Stimulated activated CD4-positive, alpha-beta T cell treated with anti-CD3 and anti-CD28 coated beads, Interleukin-1b, Interleukin-23, amount 100 ng/mL, for 24 hours (primary cell): ENCODE results near the gene FAM151A.

Source experiments
- DNase-seq, 4 experiments: peaks; one replicate each; pipeline ENCODE4 v3.0.0-alpha.2; 2020; ENCODE audit warnings: low read depth in 4 of 4, low spot score in 1 of 4

The FAM151A gene

DNA sequence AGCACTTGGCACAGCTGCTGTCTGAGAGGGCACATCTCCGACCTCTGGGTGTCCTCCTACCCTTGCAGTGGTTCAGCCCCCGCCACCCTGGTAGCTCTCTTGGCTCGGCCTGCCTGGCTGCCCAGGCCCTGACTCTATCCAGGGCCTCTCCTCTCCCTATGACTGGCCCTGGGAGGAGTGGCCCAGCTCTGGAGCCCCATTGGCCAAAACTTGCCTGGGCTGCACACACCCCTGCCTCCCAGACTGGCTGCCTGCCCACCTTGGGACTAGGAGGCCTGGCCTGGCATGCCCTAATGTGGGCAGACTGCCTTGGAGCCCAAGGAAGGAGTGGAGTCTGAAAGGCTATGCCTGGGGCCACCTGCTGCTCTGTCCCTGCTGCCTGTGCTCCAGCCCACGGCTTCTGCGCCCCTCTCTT is 41.7 kb downstream of the FAM151A start:
- no peak for DNase-seq

- no peak for DNase-seq
Observed at GRCh38 chr1:54580856-54581550, 42.3 kb downstream of the FAM151A start.

DNA sequence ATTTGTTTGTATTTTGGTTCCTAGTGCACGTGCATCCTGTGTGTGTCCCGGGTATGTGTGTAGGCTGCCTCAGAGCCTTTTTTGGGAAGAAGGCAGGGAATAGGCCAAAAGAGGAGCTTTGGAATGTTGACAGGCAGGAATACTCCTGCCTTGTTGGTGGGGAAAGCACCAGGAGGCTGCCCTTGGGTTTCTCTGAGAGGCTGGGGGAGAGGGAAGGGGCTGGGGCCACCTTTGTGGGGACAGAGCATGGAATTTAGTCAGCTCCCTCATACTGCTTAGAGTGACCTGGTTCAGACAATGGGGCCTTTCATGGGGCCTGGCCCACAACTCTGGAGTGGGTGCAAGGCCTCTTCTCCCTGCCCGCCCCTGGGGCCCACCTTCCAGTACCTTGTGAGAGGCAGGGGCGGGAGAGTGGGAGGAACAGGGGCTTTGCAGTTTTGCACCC is 44.0 kb downstream of the FAM151A start:
- DNase-seq: no peak

DNA sequence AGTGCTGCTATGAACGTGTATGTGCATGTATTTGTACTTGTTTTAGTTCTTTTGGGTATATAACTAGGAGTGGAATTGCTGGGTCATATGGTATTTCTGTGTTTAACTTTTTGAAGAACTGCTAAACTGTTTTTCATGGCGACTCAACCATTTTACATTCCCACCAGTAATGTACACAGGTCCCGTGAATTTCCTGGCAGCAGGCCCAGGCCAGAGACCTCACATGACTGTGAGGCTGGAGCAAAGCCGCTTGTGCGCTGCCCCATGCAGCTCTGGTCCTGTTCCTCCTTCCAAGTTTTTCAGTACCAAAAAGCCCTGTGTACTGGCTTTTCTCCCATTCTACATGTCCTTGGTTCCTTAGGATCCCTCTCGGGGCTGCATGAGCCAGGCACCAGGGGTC is 45.7 kb downstream of the FAM151A start:
- DNase-seq: no peak

GRCh38 chr1:54575605-54576290 is 47.6 kb downstream of the FAM151A start:
- DNase-seq: no peak

DNA sequence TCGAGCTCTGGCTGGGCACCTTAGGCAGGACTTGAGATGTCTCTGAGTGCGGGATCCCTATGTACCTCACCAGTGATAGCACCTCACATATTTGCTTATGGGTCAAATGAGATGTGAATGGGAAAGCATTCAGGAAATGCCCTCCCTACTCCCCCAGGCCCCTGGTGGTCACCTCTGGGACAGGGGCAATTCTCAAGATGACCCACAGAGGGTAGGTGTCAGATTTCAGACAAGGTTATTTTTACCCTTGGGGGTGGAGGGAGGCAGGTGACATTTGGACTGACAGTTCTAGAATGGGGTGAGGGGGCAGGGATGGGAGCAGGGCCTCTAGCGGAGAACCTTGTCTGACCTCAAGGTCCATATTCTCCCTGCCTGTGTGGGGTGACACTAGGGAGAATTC is 48.2 kb downstream of the FAM151A start:
- DNase-seq: no peak

GRCh38 chr1:54574158-54574778 is 49.1 kb downstream of the FAM151A start:
- no peak for DNase-seq

GRCh38 chr1:54572542-54572850 is 50.8 kb downstream of the FAM151A start:
- DNase-seq: no peak

DNA sequence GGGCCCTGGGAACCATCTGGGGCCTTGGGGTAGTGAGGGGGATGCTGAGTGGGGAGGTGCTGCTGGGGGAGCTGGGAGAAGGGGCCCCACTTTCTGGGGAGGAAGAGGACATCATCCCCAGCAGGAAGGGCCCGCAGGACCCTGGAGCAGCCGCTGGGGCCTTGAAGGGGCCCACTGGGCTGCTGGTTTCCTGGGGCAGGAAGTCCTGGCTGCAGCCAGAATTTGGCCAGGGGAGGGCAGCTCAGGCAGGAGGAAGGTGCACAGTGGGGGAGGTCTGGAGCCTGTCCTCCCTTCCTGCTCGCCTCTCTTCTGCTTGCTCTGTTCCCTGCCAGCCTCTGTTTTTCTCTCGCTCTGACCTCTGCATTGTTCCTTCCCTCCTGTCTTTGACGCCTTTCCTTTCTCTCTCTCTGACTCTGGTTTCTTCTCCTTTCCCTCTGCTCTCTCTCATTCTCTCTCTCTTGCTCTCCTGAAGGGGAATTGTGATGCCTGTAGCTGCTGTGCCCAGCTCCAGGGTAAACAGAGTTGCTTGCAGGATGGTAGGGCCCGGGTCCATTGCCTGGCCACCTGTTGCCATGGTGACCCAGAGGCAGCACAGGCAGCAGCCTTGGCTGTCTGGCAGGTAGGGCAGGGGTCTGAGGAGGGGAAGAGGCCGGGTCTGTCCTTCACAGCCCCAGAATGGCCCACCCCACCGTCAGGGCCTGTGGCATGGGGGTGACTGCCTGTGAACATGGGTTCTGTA is 51.4 kb downstream of the FAM151A start:
- no peak for DNase-seq

DNA sequence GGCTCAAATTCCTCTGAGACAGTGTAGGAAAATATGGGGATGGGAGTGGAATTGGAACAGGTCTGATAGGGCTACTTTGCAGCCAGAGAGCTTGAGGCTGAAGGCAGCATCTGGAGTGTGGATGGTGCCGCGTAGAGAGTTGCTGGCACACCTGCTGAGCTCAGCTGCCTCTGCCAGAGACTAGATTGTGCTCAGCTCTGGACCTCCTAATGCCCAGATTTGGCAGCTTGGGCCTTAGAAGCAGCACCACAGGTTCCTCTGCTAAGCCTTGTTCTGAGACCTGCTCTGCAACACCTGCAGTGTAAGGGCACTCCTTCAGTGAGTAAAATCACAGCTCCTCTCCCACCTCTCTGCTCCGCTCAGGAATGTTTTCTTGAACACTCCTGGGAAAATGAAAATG is 52.0 kb downstream of the FAM151A start:
- DNase-seq: no peak

DNA sequence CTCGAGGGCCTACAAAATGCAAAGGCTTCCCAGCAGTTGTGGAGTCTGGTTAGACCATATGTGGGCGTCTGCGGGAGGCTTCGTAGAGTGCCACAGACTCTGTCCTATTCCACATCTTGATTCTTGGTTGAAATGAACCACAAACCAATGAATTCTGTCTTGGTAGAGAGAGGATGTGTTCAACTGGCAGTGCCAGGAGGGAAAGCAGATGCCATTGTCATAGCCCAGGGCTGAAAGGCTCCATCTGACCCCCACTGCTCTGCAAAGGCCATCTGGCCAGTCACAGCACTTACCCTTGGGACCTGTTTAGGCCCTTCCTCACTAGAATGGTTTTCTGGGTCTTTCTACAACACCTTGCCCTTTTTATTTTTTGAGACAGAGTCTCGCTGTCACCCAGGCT is 53.2 kb downstream of the FAM151A start:
- no peak for DNase-seq

GRCh38 chr1:54569339-54569738 is 54.0 kb downstream of the FAM151A start:
- no peak for DNase-seq

DNA sequence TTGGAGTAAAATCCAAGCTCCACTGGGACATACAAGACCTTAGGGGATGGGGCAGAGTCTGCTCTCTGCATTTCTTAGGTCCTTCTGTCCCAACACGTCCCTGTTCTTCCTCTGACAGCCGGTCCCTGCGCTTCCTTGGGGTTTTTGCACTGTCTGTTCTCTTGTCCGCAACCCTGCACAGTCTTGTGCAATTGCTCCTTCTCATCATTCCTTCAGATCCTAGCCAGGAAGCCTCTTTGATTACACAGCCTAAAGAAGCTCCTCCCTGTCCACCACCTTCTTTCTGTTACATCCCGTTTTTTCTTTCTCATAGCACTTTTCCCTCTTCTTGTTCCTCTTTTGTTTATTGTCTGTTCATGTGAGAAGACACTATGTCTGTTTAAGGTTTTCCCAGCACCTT is 55.4 kb downstream of the FAM151A start:
- DNase-seq: no peak

GRCh38 chr1:54566438-54567141 is 56.7 kb downstream of the FAM151A start:
- no peak for DNase-seq

DNA sequence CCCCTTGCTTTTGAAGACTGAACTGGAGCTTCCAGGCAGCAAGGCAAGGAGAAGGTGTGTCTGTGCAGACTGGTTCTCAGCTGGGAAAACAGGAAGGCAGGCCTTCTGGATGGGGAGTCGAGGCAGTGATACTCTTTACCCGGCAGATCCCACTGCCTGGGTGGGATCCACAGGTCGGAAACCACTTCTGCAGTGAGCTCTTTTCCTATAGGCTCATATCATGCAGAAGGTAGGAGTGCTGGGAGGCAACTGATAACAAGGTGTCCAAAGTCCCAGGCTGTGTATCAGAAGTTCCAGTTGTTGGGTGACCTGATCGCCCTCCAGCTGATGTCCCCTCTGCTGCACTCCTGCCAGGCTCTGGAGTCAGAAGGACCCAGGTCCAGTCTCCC is 58.2 kb downstream of the FAM151A start:
- no peak for DNase-seq

DNA sequence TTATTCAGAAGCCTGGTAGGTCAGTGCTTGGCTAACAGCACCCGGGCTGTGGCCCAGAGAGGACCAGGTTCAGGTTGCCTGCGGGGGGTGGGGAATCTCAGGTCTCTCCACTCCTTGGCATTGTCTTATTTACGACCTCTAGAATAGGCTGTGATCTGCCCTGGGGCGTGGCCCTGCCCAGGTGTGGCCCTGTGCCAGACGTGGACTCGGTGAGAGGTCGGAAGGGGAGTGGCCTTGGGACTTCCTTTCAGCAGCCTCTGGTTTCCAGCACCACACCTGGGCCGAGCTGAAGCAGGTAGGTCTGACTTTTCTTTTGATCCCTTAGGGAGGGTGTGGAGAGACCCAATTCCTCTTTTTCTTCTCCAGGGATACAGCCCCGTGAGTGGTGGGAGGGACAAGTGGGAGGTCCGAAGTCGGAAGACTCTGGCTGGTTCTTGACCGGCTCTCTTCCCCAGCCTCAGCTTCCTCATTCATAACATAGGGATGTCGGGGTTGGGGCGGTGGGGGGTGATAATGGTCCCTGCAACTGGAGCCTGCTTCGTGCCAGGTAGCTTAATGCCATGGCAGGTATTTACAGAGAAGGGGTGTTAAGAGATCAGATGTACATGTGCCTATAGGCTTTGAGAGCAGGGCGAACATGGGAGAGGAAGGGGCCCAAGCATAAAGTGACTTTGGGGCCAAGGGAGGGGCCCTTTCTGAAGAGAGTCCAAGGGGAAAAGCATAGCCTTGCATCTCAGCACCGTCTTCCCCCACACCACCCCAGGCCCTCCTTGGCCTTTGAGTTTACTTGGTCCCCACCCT is 58.8 kb downstream of the FAM151A start:
- DNase-seq: no peak

DNA sequence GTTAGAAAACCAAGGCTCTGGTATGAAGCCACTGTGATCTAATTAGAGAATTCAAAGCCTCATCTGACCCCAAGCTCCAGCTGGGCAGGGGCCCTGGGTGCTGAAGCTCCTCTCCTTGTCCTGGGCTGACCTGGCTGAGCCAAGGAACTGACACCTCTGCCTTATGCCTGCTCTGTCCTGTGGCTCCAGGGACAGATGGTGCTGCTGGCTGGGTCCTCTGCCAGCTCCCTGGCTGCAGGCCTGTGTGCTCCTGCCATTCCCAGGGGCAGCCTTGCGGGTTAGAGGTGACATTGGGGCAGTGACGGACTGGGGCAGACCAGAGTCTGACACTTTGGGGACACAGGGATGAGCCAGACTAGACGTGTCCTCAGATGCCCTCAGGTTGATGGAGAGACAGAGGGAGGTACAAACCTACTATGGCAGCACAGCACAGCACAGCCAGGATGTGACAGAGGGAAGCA is 63.5 kb downstream of the FAM151A start:
- DNase-seq: no peak
